IMR-90 (cell line): ENCODE data around the gene VEZT. TPM values are rescaled to one million over a fixed set of nuclear protein-coding genes. Genes with fewer than 3 reads are reported as not detected.

Experiments used
- ATAC-seq: fragments of 200-7000 bp; cut with Tn5 transposase; 2 replicates; pipeline ENCODE4 v1.9.1; 2020; ENCODE audit warnings: low read depth, mild to moderate bottlenecking, moderate library complexity
- BruUV-seq: library from RNA; stranded (reverse); fragments of 400-500 nt; replicated peaks from 2 replicates; lab custom pipeline; 2021; lab: Mats Ljungman, UMichigan
- CTCF ChIA-PET: fragments of 300-600 bp; formaldehyde crosslinking; extraction: SDS; loops from one replicate; lab custom pipeline; 2021; ENCODE audit warnings: antibody characterized with exemption; lab: Yijun Ruan, JAX
- POLR2A ChIA-PET: fragments of 300-600 bp; sonication (Branson Sonifier 250); formaldehyde crosslinking; loops from one replicate; lab custom pipeline; 2022; ENCODE audit warnings: antibody characterized with exemption; ENCODE audit not compliant: unreplicated experiment; lab: Charles Lee
- DNase-seq: peaks from one replicate; pipeline ENCODE4 v3.0.0; 2013
- H2AFZ ChIP-seq: replicated peaks from 2 replicates; pipeline ENCODE3; 2013; ENCODE audit warnings: low read length, mild to moderate bottlenecking; ENCODE audit not compliant: poor library complexity
- H2AK5ac ChIP-seq: 2 replicates; pipeline ENCODE4 v1.6.1; 2013; ENCODE audit warnings: low read depth, low read length, inconsistent platforms
- H2AK9ac ChIP-seq: replicated peaks from 2 replicates; pipeline ENCODE3; 2013; ENCODE audit warnings: mild to moderate bottlenecking, low read depth, low read length, moderate library complexity; ENCODE audit not compliant: poor library complexity
- H2BK120ac ChIP-seq: 2 replicates; pipeline ENCODE4 v1.6.1; 2013; ENCODE audit warnings: low read depth, low read length, inconsistent platforms
- H2BK15ac ChIP-seq: 3 replicates; pipeline ENCODE4 v1.6.1; 2013; ENCODE audit warnings: low read depth, low read length, inconsistent platforms
- H2BK20ac ChIP-seq: 2 replicates; pipeline ENCODE4 v1.6.1; 2013; ENCODE audit warnings: low read depth, mild to moderate bottlenecking, inconsistent platforms, low read length, moderate library complexity
- H2BK5ac ChIP-seq: 2 replicates; pipeline ENCODE4 v1.6.1; 2013; ENCODE audit warnings: mild to moderate bottlenecking, low read depth, low read length, inconsistent platforms; ENCODE audit not compliant: poor library complexity, severe bottlenecking
- H3K14ac ChIP-seq: replicated peaks from 2 replicates; pipeline ENCODE4 v1.6.1; 2013; ENCODE audit warnings: low read depth, low read length, inconsistent platforms
- H3K18ac ChIP-seq: 2 replicates; pipeline ENCODE4 v1.6.1; 2013; ENCODE audit warnings: low read depth, low read length, control low read depth
- H3K23ac ChIP-seq: 2 replicates; pipeline ENCODE4 v1.6.1; 2013; ENCODE audit warnings: low read depth, low read length, inconsistent platforms
- H3K27ac ChIP-seq: 2 replicates; pipeline ENCODE4 v1.5.1; 2013; ENCODE audit warnings: mild to moderate bottlenecking, control low read depth, low read length; ENCODE audit not compliant: insufficient read depth
- H3K27me3 ChIP-seq: 2 replicates; pipeline ENCODE4 v1.6.1; 2013; ENCODE audit warnings: low read length; ENCODE audit not compliant: control insufficient read depth, insufficient read depth
- H3K36me3 ChIP-seq: 2 replicates; pipeline ENCODE4 v1.6.1; 2013; ENCODE audit warnings: low read length, mixed read lengths; ENCODE audit not compliant: control insufficient read depth, insufficient read depth
- H3K4ac ChIP-seq: 2 replicates; pipeline ENCODE4 v1.6.1; 2013; ENCODE audit warnings: low read depth, low read length, inconsistent platforms
- H3K4me1 ChIP-seq: 2 replicates; pipeline ENCODE4 v1.6.1; 2013; ENCODE audit warnings: low read length, mixed read lengths; ENCODE audit not compliant: control insufficient read depth, insufficient read depth
- H3K4me2 ChIP-seq: 2 replicates; pipeline ENCODE4 v1.6.1; 2013; ENCODE audit warnings: low read depth, mild to moderate bottlenecking, control low read depth, low read length, moderate library complexity
- H3K4me3 ChIP-seq: 2 replicates; pipeline ENCODE4 v1.5.1; 2013; ENCODE audit warnings: low read depth, mild to moderate bottlenecking, control low read depth, low read length, moderate library complexity; ENCODE audit not compliant: insufficient read depth
- H3K56ac ChIP-seq: 2 replicates; pipeline ENCODE4 v1.6.1; 2013; ENCODE audit warnings: low read length, inconsistent platforms; ENCODE audit not compliant: insufficient read depth; ENCODE audit errors: extremely low read depth
- H3K79me1 ChIP-seq, 2 experiments: 2 replicates each; pipeline ENCODE4 v1.6.1; 2013; ENCODE audit warnings: low read length in 2 of 2, inconsistent platforms in 1 of 2, low read depth in 1 of 2
- H3K9ac ChIP-seq: 2 replicates; pipeline ENCODE4 v1.6.1; 2013; ENCODE audit warnings: low read depth, low read length, control low read depth
- H3K9me1 ChIP-seq: 2 replicates; pipeline ENCODE4 v1.6.1; 2013; ENCODE audit warnings: low read length, inconsistent platforms; ENCODE audit not compliant: insufficient read depth
- H3K9me3 ChIP-seq: 2 replicates; pipeline ENCODE4 v1.6.1; 2013; ENCODE audit warnings: low read length; ENCODE audit not compliant: control insufficient read depth, insufficient read depth
- H4K20me1 ChIP-seq: 2 replicates; pipeline ENCODE4 v1.6.1; 2013; ENCODE audit warnings: low read length, inconsistent platforms; ENCODE audit not compliant: insufficient read depth
- H4K5ac ChIP-seq: 2 replicates; pipeline ENCODE4 v1.6.1; 2013; ENCODE audit warnings: mild to moderate bottlenecking, low read depth, low read length, control low read depth
- H4K8ac ChIP-seq, 2 experiments: 2 replicates each; pipeline ENCODE4 v1.6.1; 2013; ENCODE audit warnings: low read depth in 2 of 2, low read length in 2 of 2, control low read depth in 1 of 2, inconsistent platforms in 1 of 2
- H4K91ac ChIP-seq: 2 replicates; pipeline ENCODE4 v1.6.1; 2013; ENCODE audit warnings: low read depth, low read length, inconsistent platforms; ENCODE audit not compliant: insufficient read depth
- CEBPB ChIP-seq: IDR thresholded peaks from 2 replicates; pipeline ENCODE4 v1.6.1; 2012; ENCODE audit warnings: low read depth, low read length, improper control_type of control experiment
- MAZ ChIP-seq: IDR thresholded peaks from 2 replicates; pipeline ENCODE4 v1.6.1; 2012; ENCODE audit warnings: low read depth, mild to moderate bottlenecking, low read length, improper control_type of control experiment, moderate library complexity, borderline replicate concordance
- NFE2L2 ChIP-seq: fragments of 150-350 bp; IDR thresholded peaks from 2 replicates; pipeline ENCODE4 v1.6.1; 2016; ENCODE audit warnings: low read depth, mild to moderate bottlenecking, low read length
- WGBS, 2 experiments: methylation state at CpG; one replicate each; pipeline versions ENCODE4 v1.1.5 to v1.1.7; 2013; ENCODE audit warnings: missing lambda C conversion rate in 2 of 2; ENCODE audit not compliant: insufficient read length in 1 of 2; ENCODE audit errors: extremely low coverage in 2 of 2; 5-methylcytosine and 5-hydroxymethylcytosine counted together
- dilution Hi-C: fragments of 300-500 bp; cut with HindIII; formaldehyde crosslinking; loops from one replicate; pipeline ENCODE4 v1.14.3; 2018; ENCODE audit warnings: low sequenced_read_pairs; ENCODE audit not compliant: unreplicated experiment
- in situ Hi-C: fragments of 300-500 bp; cut with MboI; formaldehyde crosslinking; loops from 3 replicates; pipeline ENCODE4 v1.14.3; 2019; ENCODE audit warnings: low sequenced_read_pairs, inconsistent platforms, mixed read lengths
- intact Hi-C: fragments of 100-400 bp; cut with micrococcal nuclease; formaldehyde crosslinking; loops from 2 replicates; pipeline ENCODE4 v1.10.0; 2022
- polyA plus RNA-seq, 3 experiments: library from polyadenylated mRNA; depleted of rRNA; stranded (reverse); fragments of >200 nt; gene quantifications; 2 replicates each; pipeline ENCODE4 v1.2.3, GENCODE V29; 2012; ENCODE audit warnings: low replicate concordance in 1 of 3
- total RNA-seq: library from RNA; depleted of rRNA; stranded (reverse); fragments of >200 nt; gene quantifications from 2 replicates; pipeline ENCODE4 v1.2.3, GENCODE V29; 2012

Gene VEZT
- total and polyA plus RNA-seq, 2 of the 4 experiments (the other 2 are of a cell fraction): 54.5 to 90.2 TPM

GRCh38 chr12:95173392-95174251, 44.0 kb upstream of the VEZT start:
- Histone ChIP-seq H2AFZ (no peak overlapping the region), H3K4me2 (peak overlapping the region; percentile 49; the same call in 1 of the 2 replicates), H3K36me3 (no peaks in the 10 kb centered on the region; the same call in 1 of the 2 replicates), H3K14ac (peak overlapping the region; percentile 48; the same call in 1 of the 2 replicates), H3K4me3 (no peak overlapping the region), H3K56ac (no peak overlapping the region), H2BK20ac (no peak overlapping the region), H3K9me1 (peaks cover 3% of the 10 kb centered on the region; the same call in 1 of the 2 replicates), H3K79me1 (peaks cover 3 to 14% of the 10 kb centered on the region in 2 experiments; a peak in 3 of 4 replicates), H3K27ac (no peak overlapping the region), H4K91ac (no peak overlapping the region), H4K5ac (no peak overlapping the region), H3K9me3 (no peaks in the 10 kb centered on the region), H2BK120ac (no peak overlapping the region), H4K8ac (no peak overlapping the region), H3K9ac (no peak overlapping the region), H2BK5ac (no peak overlapping the region), H3K4ac (no peak overlapping the region), H3K23ac (no peak overlapping the region), H2BK15ac (no peak overlapping the region), H3K27me3 (no peaks in the 10 kb centered on the region), H3K4me1 (peaks cover 4% of the 10 kb centered on the region), H2AK5ac (no peak overlapping the region), H4K20me1 (no peaks in the 10 kb centered on the region), H2AK9ac (no peak overlapping the region), H3K18ac (no peak overlapping the region)
- dilution Hi-C loops: no loop called here
- ATAC-seq (peak; percentile 68), DNase-seq (peak; percentile 91)
- POLR2A ChIA-PET: no interaction called here
- TF ChIP-seq NFE2L2 (no peak), MAZ (0 out of 2 replicates have a peak, but pooled peaks have one; percentile 14), CEBPB (peak; percentile 77)
- intact Hi-C loops: no loop called here
- no TSS peak for BruUV-seq
- CTCF ChIA-PET: interaction anchor here (0.6 kb wide), 1 partner anchor 16 kb away, joined by 5 read pairs; no protein-coding TSS in a partner anchor
- in situ Hi-C loops: no loop called here
- 40% methylated on average over 1 of the region's 8 CpGs; no CpG with 5 or more reads in 1 of the 2 experiments for WGBS, 2 experiments
